COR-L47 (cell line): ENCODE data around the gene DHX40.
A peak's percentile ranks its signal among the peaks of the same experiment; 100 is the strongest.
"Not testable (repeated sequence)": the region's sequence is repeated elsewhere in the genome, so short reads cannot be mapped to it uniquely, and the experiment has no call there.

Experiments used
- DNase-seq: peaks from one replicate; lab custom pipeline; 2025; lab: John Stamatoyannopoulos, UW

DHX40 gene

GRCh38 chr17:59558953-59559352, 6.5 kb upstream of the DHX40 start:
- DNase-seq: no peak

GRCh38 chr17:59561042-59561441, 4.4 kb upstream of the DHX40 start:
- DNase-seq: no peak

GRCh38 chr17:59565959-59566324, 532 bp downstream of the DHX40 start:
- peak; percentile 83 for DNase-seq

- DNase-seq: not testable (repeated sequence)
Observed at GRCh38 chr17:59569151-59569550, 3.7 kb downstream of the DHX40 start.

GRCh38 chr17:59572301-59572924, 7.0 kb downstream of the DHX40 start:
- no peak for DNase-seq

GRCh38 chr17:59584168-59584567, 18.8 kb downstream of the DHX40 start:
- not testable (repeated sequence) for DNase-seq

GRCh38 chr17:59600169-59600568, 34.8 kb downstream of the DHX40 start:
- no peak for DNase-seq

GRCh38 chr17:59601130-59601529, 35.7 kb downstream of the DHX40 start:
- no peak for DNase-seq

- no peak for DNase-seq
Observed at GRCh38 chr17:59607061-59607460, 41.7 kb downstream of the DHX40 start.

GRCh38 chr17:59607817-59608403, 42.5 kb downstream of the DHX40 start:
- DNase-seq: no peak

- DNase-seq: no peak
Observed at GRCh38 chr17:59611503-59611902, 46.1 kb downstream of the DHX40 start.

- DNase-seq: no peak
Observed at GRCh38 chr17:59616253-59616920, 51.0 kb downstream of the DHX40 start.

GRCh38 chr17:59617156-59617732, 51.8 kb downstream of the DHX40 start:
- no peak for DNase-seq

GRCh38 chr17:59619035-59619297, 53.6 kb downstream of the DHX40 start:
- DNase-seq: no peak

- peak; percentile 95 for DNase-seq
Observed at GRCh38 chr17:59619298-59620063, 54.1 kb downstream of the DHX40 start, which contains the start of gene CLTC. Gene CLTC (plus strand): TSS chr17:59619895. CDS start chr17:59620132, 237 bp downstream.

- no peak for DNase-seq
Observed at GRCh38 chr17:59620064-59620359, 54.6 kb downstream of the DHX40 start.

- peak; percentile 48 for DNase-seq
Observed at GRCh38 chr17:59620518-59621259, 55.3 kb downstream of the DHX40 start.

GRCh38 chr17:59621771-59622170, 56.4 kb downstream of the DHX40 start:
- no peak for DNase-seq

GRCh38 chr17:59623151-59623550, 57.7 kb downstream of the DHX40 start:
- no peak for DNase-seq

- no peak for DNase-seq
Observed at GRCh38 chr17:59626756-59627155, 61.3 kb downstream of the DHX40 start.

GRCh38 chr17:59627274-59627673, 61.9 kb downstream of the DHX40 start:
- no peak for DNase-seq

GRCh38 chr17:59627770-59628171, 62.4 kb downstream of the DHX40 start:
- DNase-seq: no peak
